ENCODE data around the gene PLEKHF1. TPM values are rescaled to one million over a fixed set of nuclear protein-coding genes. Genes with fewer than 3 reads are reported as not detected.
A peak's percentile ranks its signal among the peaks of the same experiment; 100 is the strongest.

PLEKHF1 gene
- total and polyA plus RNA-seq, 2 donors (not counting 1 experiment from before 2014, with no cell fraction given) = 5.5 to 9.8 TPM

GRCh38 chr19:29714953-29715700 is 49.9 kb downstream of the PLEKHF1 start, which contains the start of gene C19orf12:
Gene C19orf12, minus strand, starts transcription at chr19:29715261. Its CDS starts 6,848 bp downstream, at chr19:29708413.
- peak; percentile 74 for ATAC-seq (ENCODE audit: low read depth)

More at GRCh38 chr19:29714953-29715700, 49.9 kb downstream of the PLEKHF1 start, which contains the start of gene C19orf12:
- ChIA-PET POLR2A (interaction anchor here (0.5 to 3.0 kb wide), 6 partner anchors 42 to 164 kb away, joined by 3 to 29 read pairs (median 8); partner anchors contain the start of genes PLEKHF1 and POP4), CTCF (interaction anchor here (0.7 to 11.1 kb wide), 8 partner anchors 9 to 107 kb away, joined by 3 to 273 read pairs (median 32); partner anchors contain the start of genes PLEKHF1 and POP4)
- intact Hi-C loops (cut with micrococcal nuclease) = loop anchor here (2.0 to 5.0 kb wide), 2 partner anchors 42 to 1923 kb away; no protein-coding TSS in a partner anchor
- Histone ChIP-seq H3K79me2 (ENCODE audit: control insufficient read depth, insufficient read depth, low read length) (peaks cover 59% of the 10 kb centered on the region), H3K36me3 (replicated peaks in 1 of 2; ENCODE audit: control extremely low read depth in 1 of 2, control insufficient read depth in 1 of 2, extremely low read depth in 1 of 2, insufficient read depth in 2 of 2, low read length in 1 of 2) (peaks cover 0 to 3% of the 10 kb centered on the region in 2 experiments), H3K27me3 (replicated peaks in 1 of 4; ENCODE audit: control extremely low read depth in 1 of 4, control insufficient read depth in 3 of 4, insufficient read depth in 4 of 4, low read length in 3 of 4) (no peaks in the 10 kb centered on the region), H3K4me3 (ENCODE audit: control extremely low read depth in 1 of 5, extremely low read depth in 1 of 5, insufficient read depth in 1 of 5, low read depth in 2 of 5, low read length in 4 of 5) (peak within 1 kb of the TSS; percentile 50 to 95 (median 79)), H3K9me3 (ENCODE audit: control extremely low read depth in 1 of 3, control insufficient read depth in 2 of 3, insufficient read depth in 1 of 3, low read length in 2 of 3) (no peaks in the 10 kb centered on the region), H3K27ac (ENCODE audit: low read length in 2 of 2) (peak within 1 kb of the TSS; percentile 86 to 95), H3K9ac (ENCODE audit: low read length) (peak within 1 kb of the TSS; percentile 95), H3K4me2 (replicated peaks; ENCODE audit: low read depth, low read length, poor library complexity, severe bottlenecking) (peak within 1 kb of the TSS; percentile 95), H4K20me1 (ENCODE audit: control insufficient read depth, insufficient read depth, low read length, poor library complexity, severe bottlenecking) (peaks cover 5% of the 10 kb centered on the region), H2AFZ (ENCODE audit: insufficient read depth, low read depth, low read length, poor library complexity, severe bottlenecking) (peak within 1 kb of the TSS; percentile 96), H3K4me1 (ENCODE audit: control insufficient read depth in 2 of 2, insufficient read depth in 2 of 2, low read length in 2 of 2) (peaks cover 30 to 47% of the 10 kb centered on the region in 2 donors)
- H3K27me3 Mint-ChIP-seq = no peaks in the 10 kb centered on the region
- WGBS (ENCODE audit: insufficient coverage) = under 1% methylated on average over 70 of the region's 72 CpGs
- H3K9me3 Mint-ChIP-seq (ENCODE audit: insufficient read depth) = no peaks in the 10 kb centered on the region
- no peak for TF ChIP-seq CTCF (IDR thresholded peaks at IDR 0.05)
- no peak for TF ChIP-seq EZH2 (IDR thresholded peaks at IDR 0.05; ENCODE audit: borderline replicate concordance, insufficient read depth, low read depth, low read length, poor library complexity, severe bottlenecking)
- DNase-seq = peak; percentile 73
- peak within 1 kb of the TSS; percentile 96 for H3K27ac Mint-ChIP-seq
- H3K4me1 Mint-ChIP-seq = peaks cover 49% of the 10 kb centered on the region
- H3K4me3 Mint-ChIP-seq = peak within 1 kb of the TSS; percentile 93
